A673 (cell line): ENCODE data around the gene LHFPL2. TPM values are rescaled to one million over a fixed set of nuclear protein-coding genes. Genes with fewer than 3 reads are reported as not detected.

Source experiments
- BruUV-seq: library from RNA; stranded (reverse); fragments of 400-500 nt; replicated peaks from 2 replicates; lab custom pipeline; 2021; lab: Mats Ljungman, UMichigan
- CTCF ChIA-PET: fragments of 300-600 bp; sonication (Branson Sonifier 250); formaldehyde crosslinking; loops from one replicate; lab custom pipeline; 2022; ENCODE audit warnings: antibody characterized with exemption; lab: Charles Lee
- POLR2A ChIA-PET: fragments of 300-600 bp; sonication (Branson Sonifier 250); formaldehyde crosslinking; loops from one replicate; lab custom pipeline; 2022; ENCODE audit warnings: antibody characterized with exemption; ENCODE audit not compliant: low non-redundant PET; lab: Charles Lee
- DNase-seq: peaks from one replicate; pipeline ENCODE4 v3.0.0-alpha.2; 2015; ENCODE audit warnings: low spot score
- H3K27ac ChIP-seq: fragments of 200-600 bp; sonication (generic); 2 replicates; pipeline ENCODE4 v1.5.1; 2016; ENCODE audit warnings: mixed run types, low read depth, mild to moderate bottlenecking, mixed read lengths, antibody characterized with exemption, low read length; ENCODE audit not compliant: poor library complexity, severe bottlenecking
- H3K27me3 ChIP-seq: fragments of 200-600 bp; sonication (generic); replicated peaks from 2 replicates; pipeline ENCODE4 v1.6.1; 2017; ENCODE audit warnings: mixed run types, low read depth, mild to moderate bottlenecking, mixed read lengths, antibody characterized with exemption, low read length; ENCODE audit not compliant: insufficient read depth, poor library complexity
- H3K36me3 ChIP-seq: fragments of 200-600 bp; sonication (generic); 2 replicates; pipeline ENCODE4 v1.6.1; 2016; ENCODE audit warnings: mixed run types, mild to moderate bottlenecking, mixed read lengths, antibody characterized with exemption, low read length; ENCODE audit not compliant: insufficient read depth, poor library complexity, severe bottlenecking
- H3K4me1 ChIP-seq: fragments of 200-600 bp; sonication (generic); 2 replicates; pipeline ENCODE4 v1.6.1; 2017; ENCODE audit warnings: mixed run types, mild to moderate bottlenecking, mixed read lengths, antibody characterized with exemption, low read length; ENCODE audit not compliant: insufficient read depth, poor library complexity, severe bottlenecking
- H3K4me3 ChIP-seq: fragments of 200-600 bp; sonication (generic); 2 replicates; pipeline ENCODE4 v1.5.1; 2016; ENCODE audit warnings: low read depth, mixed run types, mild to moderate bottlenecking, mixed read lengths, low read length; ENCODE audit not compliant: poor library complexity, severe bottlenecking
- H3K9me3 ChIP-seq: fragments of 200-600 bp; sonication (generic); 2 replicates; pipeline ENCODE4 v1.6.1; 2016; ENCODE audit warnings: mixed run types, low read depth, mild to moderate bottlenecking, mixed read lengths, antibody characterized with exemption, low read length; ENCODE audit not compliant: poor library complexity, severe bottlenecking
- EZH2 ChIP-seq: fragments of 200-600 bp; sonication (generic); IDR thresholded peaks from 2 replicates; pipeline ENCODE4 v1.6.1; 2017; ENCODE audit warnings: borderline replicate concordance, low read depth, mild to moderate bottlenecking, mixed read lengths, antibody characterized with exemption, low read length; ENCODE audit not compliant: poor library complexity, severe bottlenecking
- intact Hi-C: fragments of 100-400 bp; cut with micrococcal nuclease; formaldehyde crosslinking; loops from one replicate; pipeline ENCODE4 v1.10.0; 2022; ENCODE audit not compliant: unreplicated experiment
- total RNA-seq: library from RNA; stranded (reverse); gene quantifications from 2 replicates; pipeline ENCODE4 v1.2.3, GENCODE V29; 2021
- TF ChIP-seq, protein P1 (sequence below): fragments of 300-800, 200-600 bp; sonication (generic); conservative IDR thresholded peaks from 2 replicates; pipeline ENCODE4 v1.5.1; 2017; ENCODE audit warnings: low read depth, mild to moderate bottlenecking, antibody characterized with exemption, low read length, moderate library complexity, mixed read lengths

The LHFPL2 gene
- total RNA-seq, 1 experiment from 2014 or later, result 6.2 TPM

DNA sequence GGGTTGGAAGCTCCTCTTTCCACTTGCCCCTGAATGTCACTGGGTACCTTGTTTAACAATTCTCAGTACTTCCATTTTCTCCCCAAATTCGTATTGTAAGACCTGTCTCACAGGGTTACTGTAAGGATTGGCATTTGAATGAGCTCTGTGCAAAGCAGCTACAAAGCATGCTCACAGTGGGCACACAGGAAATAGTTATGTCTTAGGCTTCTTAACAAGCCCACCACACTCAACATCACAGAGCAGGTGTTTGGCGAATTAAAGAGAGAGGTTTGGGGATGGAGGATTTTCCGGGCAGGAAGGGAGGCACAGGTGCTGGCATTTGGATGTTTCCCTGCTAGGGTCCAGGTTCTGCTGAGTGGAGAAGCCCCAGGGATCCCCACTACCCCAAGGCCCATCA, 17.0 kb upstream of the LHFPL2 start:
- TF ChIP-seq EZH2, result no peak
- TF ChIP-seq, protein P1, sequence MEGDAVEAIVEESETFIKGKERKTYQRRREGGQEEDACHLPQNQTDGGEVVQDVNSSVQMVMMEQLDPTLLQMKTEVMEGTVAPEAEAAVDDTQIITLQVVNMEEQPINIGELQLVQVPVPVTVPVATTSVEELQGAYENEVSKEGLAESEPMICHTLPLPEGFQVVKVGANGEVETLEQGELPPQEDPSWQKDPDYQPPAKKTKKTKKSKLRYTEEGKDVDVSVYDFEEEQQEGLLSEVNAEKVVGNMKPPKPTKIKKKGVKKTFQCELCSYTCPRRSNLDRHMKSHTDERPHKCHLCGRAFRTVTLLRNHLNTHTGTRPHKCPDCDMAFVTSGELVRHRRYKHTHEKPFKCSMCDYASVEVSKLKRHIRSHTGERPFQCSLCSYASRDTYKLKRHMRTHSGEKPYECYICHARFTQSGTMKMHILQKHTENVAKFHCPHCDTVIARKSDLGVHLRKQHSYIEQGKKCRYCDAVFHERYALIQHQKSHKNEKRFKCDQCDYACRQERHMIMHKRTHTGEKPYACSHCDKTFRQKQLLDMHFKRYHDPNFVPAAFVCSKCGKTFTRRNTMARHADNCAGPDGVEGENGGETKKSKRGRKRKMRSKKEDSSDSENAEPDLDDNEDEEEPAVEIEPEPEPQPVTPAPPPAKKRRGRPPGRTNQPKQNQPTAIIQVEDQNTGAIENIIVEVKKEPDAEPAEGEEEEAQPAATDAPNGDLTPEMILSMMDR, result no peak
- DNase-seq, result no peak
- ChIA-PET POLR2A (no interaction called here), CTCF (no interaction called here)
- Histone ChIP-seq H3K4me1 (no peaks in the 10 kb centered on the region), H3K27ac (no peak overlapping the region), H3K9me3 (no peaks in the 10 kb centered on the region), H3K27me3 (no peaks in the 10 kb centered on the region), H3K4me3 (no peak overlapping the region), H3K36me3 (no peaks in the 10 kb centered on the region)
- BruUV-seq, result no TSS peak
- intact Hi-C loops, result no loop called here

DNA sequence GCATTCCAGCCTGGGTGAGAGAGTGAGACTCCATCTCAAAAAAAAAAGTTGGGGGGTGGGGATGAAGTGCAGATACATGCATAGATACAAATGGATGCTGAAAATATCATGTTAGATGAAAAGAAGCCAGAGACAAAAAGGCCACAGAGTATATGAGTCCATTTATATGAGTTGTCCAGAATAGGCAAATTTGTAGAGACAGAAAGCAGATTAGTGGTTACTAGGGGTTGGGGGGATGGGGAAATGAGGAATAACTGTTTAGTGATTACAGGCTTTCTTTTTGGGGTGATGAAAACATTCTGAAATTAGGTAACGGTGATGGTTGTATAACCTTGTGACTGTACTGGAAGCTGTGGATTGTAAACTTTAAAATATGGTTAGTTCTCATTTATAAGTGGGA, 13.8 kb upstream of the LHFPL2 start:
- BruUV-seq, result no TSS peak
- intact Hi-C loops, result no loop called here
- ChIA-PET POLR2A (no interaction called here), CTCF (interaction anchor here (0.6 kb wide), 1 partner anchor 14 kb away, joined by 3 read pairs; no protein-coding TSS in a partner anchor)
- Histone ChIP-seq H3K9me3 (no peaks in the 10 kb centered on the region), H3K36me3 (no peaks in the 10 kb centered on the region), H3K4me1 (no peaks in the 10 kb centered on the region), H3K4me3 (no peak overlapping the region), H3K27ac (no peak overlapping the region), H3K27me3 (no peaks in the 10 kb centered on the region)
- TF ChIP-seq, protein P1, result no peak
- TF ChIP-seq EZH2, result no peak
- DNase-seq, result no peak

DNA sequence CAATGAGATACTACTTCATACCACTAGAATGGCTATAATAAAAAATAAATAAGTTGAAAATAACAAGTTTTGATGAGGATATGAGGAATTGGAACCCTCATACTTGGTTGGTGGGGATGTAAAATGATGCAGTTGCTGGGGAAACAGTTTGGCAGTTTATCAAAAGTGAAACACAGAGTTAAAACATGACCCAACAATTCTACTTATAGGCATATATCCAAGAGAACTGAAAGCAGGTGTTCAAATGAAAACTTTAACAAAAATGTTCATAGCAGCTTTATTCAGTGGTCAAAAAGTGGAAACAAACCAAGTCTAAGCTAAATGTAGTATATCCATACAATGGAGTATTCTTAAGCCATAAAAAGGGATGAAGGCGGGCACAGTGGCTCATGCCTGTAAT, 13.1 kb upstream of the LHFPL2 start:
- intact Hi-C loops, result no loop called here
- Histone ChIP-seq H3K27ac (no peak overlapping the region), H3K36me3 (no peaks in the 10 kb centered on the region), H3K4me3 (no peak overlapping the region), H3K9me3 (no peaks in the 10 kb centered on the region), H3K27me3 (no peaks in the 10 kb centered on the region), H3K4me1 (no peaks in the 10 kb centered on the region)
- no peak for DNase-seq
- ChIA-PET CTCF (no interaction called here), POLR2A (no interaction called here)
- TF ChIP-seq EZH2, result no peak
- TF ChIP-seq, protein P1, result no peak
- no TSS peak for BruUV-seq
